ENCODE results near the gene CSTPP1.
"Not testable (repeated sequence)": the region's sequence is repeated elsewhere in the genome, so short reads cannot be mapped to it uniquely, and the experiment has no call there.

The CSTPP1 gene

GRCh38 chr11:47185305-47186075, 248.9 kb downstream of the CSTPP1 start:
- no peak for DNase-seq

GRCh38 chr11:47186076-47186699, 249.6 kb downstream of the CSTPP1 start, which contains the start of gene PACSIN3:
Gene PACSIN3 (minus strand): TSS chr11:47186434. CDS start chr11:47182727, 3,707 bp downstream.
- DNase-seq: no peak

GRCh38 chr11:47186700-47187695, 250.4 kb downstream of the CSTPP1 start:
- no peak for DNase-seq

GRCh38 chr11:47187723-47188122, 251.2 kb downstream of the CSTPP1 start:
- DNase-seq: no peak

- no peak for DNase-seq
Observed at GRCh38 chr11:47188259-47188658, 251.7 kb downstream of the CSTPP1 start.

- DNase-seq: no peak
Observed at GRCh38 chr11:47189100-47189834, 252.7 kb downstream of the CSTPP1 start.

GRCh38 chr11:47191137-47191536, 254.6 kb downstream of the CSTPP1 start:
- not testable (repeated sequence) for DNase-seq

GRCh38 chr11:47192111-47192510, 255.6 kb downstream of the CSTPP1 start:
- no peak for DNase-seq

- not testable (repeated sequence) for DNase-seq
Observed at GRCh38 chr11:47198161-47198560, 261.6 kb downstream of the CSTPP1 start.

GRCh38 chr11:47201015-47201414, 264.5 kb downstream of the CSTPP1 start:
- DNase-seq: no peak

- DNase-seq: no peak
Observed at GRCh38 chr11:47202576-47202975, 266.0 kb downstream of the CSTPP1 start.

GRCh38 chr11:47204637-47204989, 268.1 kb downstream of the CSTPP1 start:
- no peak for DNase-seq

GRCh38 chr11:47206577-47206976, 270.0 kb downstream of the CSTPP1 start:
- DNase-seq: not testable (repeated sequence)

GRCh38 chr11:47207459-47207858, 270.9 kb downstream of the CSTPP1 start:
- DNase-seq: no peak

GRCh38 chr11:47208008-47208552, 271.5 kb downstream of the CSTPP1 start:
- not testable (repeated sequence) for DNase-seq

- DNase-seq: no peak
Observed at GRCh38 chr11:47208628-47209027, 272.1 kb downstream of the CSTPP1 start.

Data from NK-92 treated with Interleukin-12 subunit alpha and Interleukin-12 subunit beta, amount 100 ng/mL, for 24 hours (cell line).